Epidermal melanocyte (primary cell): Measurements from ENCODE around the gene MDM2.

ENCODE experiments used
- DNase-seq: peaks from one replicate; pipeline ENCODE4 v3.0.0; 2011; ENCODE audit warnings: low spot score; ENCODE audit not compliant: insufficient read length

The MDM2 gene

DNA sequence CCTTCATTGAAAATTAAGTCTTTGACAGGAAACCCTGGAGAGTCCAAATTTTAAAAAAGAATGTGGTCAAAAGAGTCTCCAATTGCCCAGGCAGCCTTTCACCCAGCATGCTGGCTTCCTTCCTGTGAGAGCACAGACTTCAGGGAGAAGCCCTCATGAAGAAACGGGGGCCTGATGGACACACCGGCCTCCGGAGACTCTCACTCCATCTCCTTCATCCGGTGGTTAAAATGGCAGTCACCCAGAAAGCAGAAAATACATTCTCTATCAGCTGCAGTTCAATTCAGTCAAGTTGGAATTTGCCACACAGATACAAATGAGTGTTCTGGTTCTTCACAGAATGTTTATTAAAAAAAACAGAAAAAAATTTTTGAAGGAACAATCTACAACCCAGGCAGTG, 68.5 kb downstream of the MDM2 start:
- no peak for DNase-seq

GRCh38 chr12:68877583-68877982, 69.6 kb downstream of the MDM2 start:
- DNase-seq = no peak

GRCh38 chr12:68878283-68878682, 70.3 kb downstream of the MDM2 start:
- DNase-seq = no peak

DNA sequence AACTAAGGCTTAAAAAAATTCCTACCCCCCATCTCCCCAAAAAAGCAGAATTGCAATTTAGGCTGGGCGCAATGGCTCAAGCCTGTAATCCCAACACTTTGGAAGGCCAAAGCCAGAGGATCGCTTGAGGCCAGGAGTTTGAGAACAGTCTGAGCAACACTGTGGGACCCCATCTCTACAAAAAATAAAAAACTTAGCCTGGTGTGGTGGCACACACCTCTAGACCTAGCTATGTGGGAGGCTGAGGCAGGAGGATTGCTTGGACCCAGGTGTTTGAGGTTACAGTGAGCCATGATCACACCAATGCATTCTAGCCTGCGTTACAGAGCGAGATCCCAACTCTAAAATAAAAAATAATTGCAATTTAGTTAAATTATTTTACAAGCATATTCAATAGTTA, 70.9 kb downstream of the MDM2 start:
- no peak for DNase-seq

DNA sequence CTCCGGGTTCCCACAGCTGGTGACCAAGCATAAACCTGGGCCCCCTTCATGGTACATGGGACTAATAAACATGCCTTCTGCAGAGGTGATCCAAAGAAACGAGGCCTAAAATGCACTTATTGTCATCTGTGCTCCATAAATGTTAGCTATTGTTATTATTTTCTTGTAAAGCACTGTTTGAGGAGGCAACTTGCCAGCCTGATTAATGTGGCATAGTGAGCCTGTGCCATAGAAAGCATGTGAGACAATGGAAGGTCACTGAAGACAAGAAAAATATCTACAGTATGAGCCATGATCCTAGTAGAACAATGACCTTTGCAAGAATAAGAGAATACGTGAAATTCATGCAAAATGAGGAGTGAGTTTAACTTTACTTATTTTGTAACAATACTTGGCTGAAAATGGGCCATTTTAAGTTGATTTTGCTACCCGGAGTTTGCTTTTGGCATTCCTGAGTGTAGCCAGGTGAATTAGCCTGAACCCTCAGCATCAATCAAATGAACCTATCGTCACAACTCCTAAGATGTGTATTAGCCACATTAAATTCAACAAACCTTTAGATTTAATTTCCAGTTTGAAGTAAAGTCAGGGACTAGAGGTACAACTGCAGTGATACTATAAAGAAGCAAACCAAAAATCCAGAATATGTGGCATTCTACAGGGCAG, 72.8 kb downstream of the MDM2 start:
- DNase-seq = no peak

DNA sequence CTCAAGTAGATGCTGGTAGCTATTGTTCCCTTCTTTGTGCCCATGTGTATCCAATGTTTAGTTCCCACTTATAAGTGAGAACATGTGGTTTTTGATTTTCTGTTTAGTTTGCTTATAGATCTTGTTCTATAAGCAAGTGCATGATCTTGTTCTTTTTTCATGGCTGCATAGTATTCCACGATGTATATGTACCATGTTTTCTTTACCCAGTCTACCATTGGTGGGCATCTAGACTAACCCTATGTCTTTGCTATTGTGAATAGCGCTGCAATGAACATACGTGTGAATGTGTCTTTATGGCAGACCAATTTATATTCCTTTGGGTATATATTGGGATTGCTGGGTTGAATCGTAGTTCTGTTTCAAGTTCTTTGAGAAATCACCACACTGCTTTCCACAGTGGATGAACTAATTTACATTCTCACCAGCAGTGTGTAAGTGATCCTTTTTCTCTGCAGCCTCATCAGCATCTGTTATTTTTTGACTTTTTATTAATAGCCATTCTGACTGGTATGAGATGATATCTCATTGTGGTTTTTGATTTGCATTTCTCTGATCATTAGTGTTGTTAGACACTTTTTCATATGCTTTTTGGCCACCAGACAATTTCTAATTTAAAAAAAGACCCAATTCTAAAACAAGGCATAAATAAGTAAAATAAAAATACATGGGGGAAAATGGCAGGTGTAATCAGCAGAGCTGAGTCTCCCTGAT, 74.4 kb downstream of the MDM2 start:
- no peak for DNase-seq

GRCh38 chr12:68883151-68883550, 75.2 kb downstream of the MDM2 start:
- no peak for DNase-seq

- DNase-seq = no peak
These were observed 76.3 kb downstream of the MDM2 start for GRCh38 chr12:68884251-68884650.

- no peak for DNase-seq
These were observed 77.4 kb downstream of the MDM2 start for GRCh38 chr12:68885381-68885780.

DNA sequence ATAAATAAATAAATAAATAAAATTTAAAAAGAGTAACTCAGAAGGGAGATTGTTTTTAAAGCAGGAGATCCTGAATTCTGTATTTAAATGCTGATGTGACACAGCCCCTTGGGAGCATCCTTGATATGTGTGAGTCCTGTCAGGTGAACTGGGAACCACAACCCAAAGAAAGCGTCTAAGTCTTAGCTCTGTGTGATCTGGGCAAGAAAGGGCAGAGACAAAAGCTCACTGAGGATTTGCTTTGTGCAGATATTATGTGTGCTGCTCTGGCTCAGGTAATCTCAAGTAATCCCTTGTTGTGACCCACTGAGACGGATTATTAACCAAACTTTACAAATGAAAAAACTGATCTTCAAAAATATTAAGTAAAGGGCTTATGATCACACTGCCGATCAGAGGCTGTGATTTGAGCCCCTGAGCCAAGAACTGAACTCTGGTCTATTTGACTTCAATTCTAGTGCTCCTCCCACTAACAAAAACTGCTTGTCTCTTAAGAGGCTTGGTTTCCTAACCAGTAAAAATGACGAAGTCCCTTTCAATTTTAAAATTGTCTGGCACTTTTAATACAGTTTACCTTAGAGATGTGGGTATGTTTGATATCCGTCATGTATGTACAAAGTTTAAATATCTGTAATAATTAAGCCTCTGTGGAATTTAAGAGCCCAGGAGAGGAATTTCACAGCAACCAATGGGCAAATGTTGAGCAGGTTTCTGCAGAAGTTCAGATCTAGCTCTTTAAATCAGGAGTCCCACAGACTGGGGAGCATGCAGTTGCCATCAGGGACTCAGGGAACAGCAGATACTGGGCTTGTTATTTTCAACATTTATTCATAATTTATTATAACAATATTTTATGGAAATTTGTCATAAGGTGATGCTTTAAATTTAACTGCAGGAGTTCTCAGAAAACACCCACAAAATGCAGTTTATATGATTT, 78.9 kb downstream of the MDM2 start:
- no peak for DNase-seq

DNA sequence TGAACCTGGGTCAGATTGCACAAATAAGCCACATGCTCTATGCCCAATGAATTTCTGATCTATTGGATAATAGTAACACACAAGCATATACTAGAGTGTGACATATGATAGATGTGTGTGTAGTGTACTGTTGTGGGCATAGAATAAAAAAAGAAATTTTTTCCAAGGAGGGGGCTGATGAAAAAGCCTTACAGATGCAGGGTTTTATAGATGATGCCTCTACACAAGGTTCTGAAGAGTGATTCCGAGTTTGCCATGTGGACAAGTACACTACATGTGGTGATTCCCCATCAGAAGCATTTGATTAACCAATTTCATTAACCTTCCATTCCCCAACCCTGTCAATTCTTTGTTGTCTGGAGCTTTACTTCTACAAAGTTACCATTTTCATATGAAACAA, 79.7 kb downstream of the MDM2 start:
- no peak for DNase-seq

GRCh38 chr12:68888243-68888642, 80.3 kb downstream of the MDM2 start:
- DNase-seq = no peak

DNA sequence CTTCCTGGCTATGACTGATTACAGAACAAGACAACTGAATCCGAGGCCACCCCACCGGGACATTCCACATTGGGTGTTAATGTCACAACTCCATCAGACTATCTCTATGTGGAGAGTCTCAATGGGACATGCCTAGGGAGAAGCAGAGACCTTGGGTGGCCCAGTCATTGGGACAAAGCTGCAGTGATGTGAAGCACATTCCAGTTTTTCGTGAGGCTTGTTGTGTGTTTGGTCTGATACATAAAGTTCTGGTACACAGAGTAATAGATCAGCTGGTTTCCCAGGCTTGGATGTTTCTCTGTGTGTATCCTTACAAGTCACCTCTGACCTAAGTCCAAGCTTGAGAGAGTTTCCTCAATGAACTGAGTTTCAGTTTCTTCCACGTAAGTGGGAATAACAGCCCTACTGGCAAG, 82.7 kb downstream of the MDM2 start:
- DNase-seq = no peak

- no peak for DNase-seq
These were observed 83.2 kb downstream of the MDM2 start for GRCh38 chr12:68891141-68891540.

- DNase-seq = no peak
These were observed 85.2 kb downstream of the MDM2 start for GRCh38 chr12:68893201-68893600.

GRCh38 chr12:68893741-68894140, 85.8 kb downstream of the MDM2 start:
- no peak for DNase-seq

DNA sequence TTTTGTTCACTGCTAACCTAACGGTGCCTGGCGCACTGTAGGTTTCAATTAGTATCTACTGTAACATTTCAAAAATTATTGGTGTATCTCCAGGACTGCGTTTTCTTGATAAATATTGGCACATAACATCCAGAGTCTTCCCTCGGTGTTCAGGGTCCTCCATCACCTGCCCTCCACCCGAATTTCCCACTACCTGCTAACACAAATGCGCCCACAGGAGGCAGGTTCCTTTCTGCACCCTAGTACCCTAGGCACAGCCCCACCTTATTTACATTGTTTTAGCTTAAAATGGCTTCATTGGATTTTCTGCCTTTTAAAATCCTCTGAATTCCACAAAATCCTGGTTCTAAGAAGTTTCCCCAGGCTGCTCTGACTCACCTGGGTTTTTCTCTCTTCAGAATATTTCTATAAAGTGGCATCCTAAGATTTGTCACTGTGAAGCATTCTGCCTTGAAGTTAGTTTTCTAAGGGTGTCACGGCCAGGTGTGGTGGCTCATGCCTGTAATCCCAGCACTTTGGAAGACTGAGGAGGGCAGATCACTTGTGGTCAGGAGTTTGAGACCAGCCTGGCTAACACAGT, 86.4 kb downstream of the MDM2 start:
- DNase-seq = no peak

DNA sequence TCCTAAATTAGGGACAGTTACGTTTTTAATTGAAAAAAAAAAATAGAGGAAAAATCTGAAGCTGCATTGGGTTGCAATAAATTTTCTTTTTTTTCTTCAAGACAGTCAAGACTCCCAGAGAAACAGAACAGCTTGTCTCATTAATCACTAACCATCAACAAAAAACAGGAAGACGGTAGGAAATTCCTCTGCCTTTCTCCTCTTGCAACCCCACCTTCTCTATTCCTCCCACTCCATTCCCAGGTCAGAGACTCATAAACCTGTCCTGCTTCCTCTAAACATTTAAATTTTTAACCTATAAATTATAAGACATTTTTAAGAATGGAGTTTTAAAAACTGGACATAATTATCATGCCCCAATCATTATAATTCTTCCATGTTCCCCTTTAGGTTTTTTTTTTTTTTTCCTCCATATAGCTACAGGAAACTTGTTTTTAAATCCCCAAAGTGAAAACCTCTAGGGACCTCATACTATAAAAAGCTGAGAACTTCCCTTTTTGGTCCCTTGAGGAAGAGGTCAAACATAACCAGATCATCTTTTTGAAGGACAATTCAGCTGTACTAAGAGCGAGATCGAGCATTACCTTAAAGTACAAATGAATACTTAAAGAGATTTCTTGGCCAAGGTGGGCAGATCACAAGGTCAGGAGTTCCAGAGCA, 89.0 kb downstream of the MDM2 start:
- no peak for DNase-seq

DNA sequence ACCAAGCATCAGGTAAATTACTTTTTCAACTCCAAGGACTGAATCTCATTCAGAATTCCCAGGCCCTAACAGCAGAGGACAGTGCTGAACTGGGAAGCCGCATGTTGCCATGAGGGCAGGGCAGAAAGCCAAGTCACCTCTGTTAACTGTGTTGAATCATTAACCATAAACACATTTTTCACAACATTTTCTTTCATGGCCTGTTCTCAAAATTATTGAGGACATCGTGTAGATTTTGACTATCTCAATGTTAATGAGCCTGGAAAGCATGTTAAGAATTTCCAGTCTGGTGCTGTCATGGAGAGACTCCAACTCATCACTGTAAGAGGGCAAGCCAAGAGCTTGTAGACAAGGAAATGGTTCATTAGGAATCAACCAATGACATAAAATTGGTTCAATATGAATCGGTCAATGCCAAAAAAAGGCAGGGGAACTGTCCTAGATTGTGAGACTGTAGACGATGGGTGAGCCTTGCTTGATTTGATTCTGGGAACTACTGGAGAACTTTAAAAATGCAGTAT, 91.3 kb downstream of the MDM2 start:
- no peak for DNase-seq

- DNase-seq = no peak
These were observed 92.3 kb downstream of the MDM2 start for GRCh38 chr12:68900241-68900640.
